GM19463 (cell line): ENCODE results near the gene DLX1.
A peak's percentile ranks its signal among the peaks of the same experiment; 100 is the strongest.
"Not testable (repeated sequence)": the region's sequence is repeated elsewhere in the genome, so short reads cannot be mapped to it uniquely, and the experiment has no call there.

Experiments used
- ATAC-seq: cut with Tn5 transposase; IDR thresholded peaks from one replicate; pipeline ENCODE4 v1.9.1; 2021; ENCODE audit warnings: mild to moderate bottlenecking, moderate library complexity; ENCODE audit not compliant: unreplicated experiment

The DLX1 gene

GRCh38 chr2:172063446-172063845 lies 21.9 kb upstream of the DLX1 start:
- no peak for ATAC-seq

- ATAC-seq = no peak
Measured at GRCh38 chr2:172065111-172065510, 20.2 kb upstream of the DLX1 start.

GRCh38 chr2:172066394-172066886 lies 18.9 kb upstream of the DLX1 start:
- ATAC-seq = no peak

GRCh38 chr2:172067905-172068304 lies 17.4 kb upstream of the DLX1 start:
- ATAC-seq = not testable (repeated sequence)

- no peak for ATAC-seq
Measured at GRCh38 chr2:172070936-172071335, 14.4 kb upstream of the DLX1 start.

GRCh38 chr2:172072303-172072702 lies 13.0 kb upstream of the DLX1 start:
- no peak for ATAC-seq

- no peak for ATAC-seq
Measured at GRCh38 chr2:172072706-172073105, 12.6 kb upstream of the DLX1 start.

- ATAC-seq = no peak
Measured at GRCh38 chr2:172073518-172073917, 11.8 kb upstream of the DLX1 start.

- ATAC-seq = no peak
Measured at GRCh38 chr2:172074254-172074653, 11.1 kb upstream of the DLX1 start.

GRCh38 chr2:172079416-172079815 lies 5.9 kb upstream of the DLX1 start:
- ATAC-seq = no peak

- no peak for ATAC-seq
Measured at GRCh38 chr2:172079838-172080640, 5.3 kb upstream of the DLX1 start.

- no peak for ATAC-seq
Measured at GRCh38 chr2:172080641-172081220, 4.6 kb upstream of the DLX1 start.

- no peak for ATAC-seq
Measured at GRCh38 chr2:172081221-172082022, 3.9 kb upstream of the DLX1 start.

GRCh38 chr2:172082105-172082943 lies 3.0 kb upstream of the DLX1 start:
- ATAC-seq = no peak

- no peak for ATAC-seq
Measured at GRCh38 chr2:172082944-172083627, 2.2 kb upstream of the DLX1 start.

- no peak for ATAC-seq
Measured at GRCh38 chr2:172083628-172084394, 1.5 kb upstream of the DLX1 start.

- no peak for ATAC-seq
Measured at GRCh38 chr2:172084395-172084644, 987 bp upstream of the DLX1 start.

- peak; percentile 86 for ATAC-seq
Measured at GRCh38 chr2:172084645-172085459, 455 bp upstream of the DLX1 start.
